ENCODE results near the gene QSOX2. TPM values are rescaled to one million over a fixed set of nuclear protein-coding genes. Genes with fewer than 3 reads are reported as not detected.

The QSOX2 gene
- total and polyA plus RNA-seq, 4 donors = 0.79 to 12.7 (median 4.3) TPM

- WGBS = 78% methylated on average over 11 of the region's 11 CpGs
- H3K4me3 ChIP-seq (ENCODE audit: low read depth in 1 of 3, low read length in 3 of 3) = no peak overlapping the region
- H3K9ac ChIP-seq (ENCODE audit: low read depth in 1 of 2, low read length in 2 of 2) = no peak overlapping the region
- TF ChIP-seq JUND (IDR thresholded peaks at IDR 0.05) (no peak), GABPA (IDR thresholded peaks at IDR 0.05 in 1 of 2, conservative IDR thresholded peaks at IDR 0.05 in 1 of 2) (no peak), HNF4A (conservative IDR thresholded peaks at IDR 0.05) (no peak), ATF3 (IDR thresholded peaks at IDR 0.05) (no peak), NR2F2 (IDR thresholded peaks at IDR 0.05) (no peak), FOXA2 (IDR thresholded peaks at IDR 0.05) (no peak), REST (IDR thresholded peaks at IDR 0.05) (no peak), FOXA1 (IDR thresholded peaks at IDR 0.05) (no peak), ZBTB33 (IDR thresholded peaks at IDR 0.05) (no peak), SP1 (IDR thresholded peaks at IDR 0.05) (no peak), TAF1 (conservative IDR thresholded peaks at IDR 0.05) (no peak), EGR1 (IDR thresholded peaks at IDR 0.05; ENCODE audit: low read depth in 2 of 2) (no peak), CTCF (IDR thresholded peaks at IDR 0.05; ENCODE audit: low read depth, low read length, missing input control) (no peak), RAD21 (IDR thresholded peaks at IDR 0.05) (no peak), HNF4G (IDR thresholded peaks at IDR 0.05) (no peak), RXRA (IDR thresholded peaks at IDR 0.05) (no peak), YY1 (IDR thresholded peaks at IDR 0.05) (no peak), MAX (IDR thresholded peaks at IDR 0.05) (no peak)
- H3K27me3 ChIP-seq (ENCODE audit: control insufficient read depth in 4 of 4, insufficient read depth in 4 of 4, low read length in 3 of 4) = no peaks in the 10 kb centered on the region
- H3K4me1 ChIP-seq (ENCODE audit: control insufficient read depth in 4 of 4, insufficient read depth in 4 of 4, low read length in 3 of 4) = no peaks in the 10 kb centered on the region
- no peak overlapping the region for H3K27ac ChIP-seq (ENCODE audit: low read depth in 1 of 2, low read length in 2 of 2)
- no peaks in the 10 kb centered on the region for H3K36me3 ChIP-seq (ENCODE audit: control insufficient read depth in 4 of 4, insufficient read depth in 3 of 4, low read depth in 1 of 4, low read length in 3 of 4)
- DNase-seq (ENCODE audit: low spot score) = no peak
- H3K9me3 ChIP-seq (ENCODE audit: control insufficient read depth in 4 of 4, low read length in 3 of 4) = no peaks in the 10 kb centered on the region
These were observed 65.0 kb downstream of the QSOX2 start for GRCh38 chr9:136180586-136180985.

Data from liver (tissue), 9 donors.